ENCODE data around the gene RTL5. TPM values are rescaled to one million over a fixed set of nuclear protein-coding genes. Genes with fewer than 3 reads are reported as not detected.

Gene RTL5
- total and polyA plus RNA-seq, 2 experiments from 2014 or later, result 0.31 to 0.94 TPM

DNA sequence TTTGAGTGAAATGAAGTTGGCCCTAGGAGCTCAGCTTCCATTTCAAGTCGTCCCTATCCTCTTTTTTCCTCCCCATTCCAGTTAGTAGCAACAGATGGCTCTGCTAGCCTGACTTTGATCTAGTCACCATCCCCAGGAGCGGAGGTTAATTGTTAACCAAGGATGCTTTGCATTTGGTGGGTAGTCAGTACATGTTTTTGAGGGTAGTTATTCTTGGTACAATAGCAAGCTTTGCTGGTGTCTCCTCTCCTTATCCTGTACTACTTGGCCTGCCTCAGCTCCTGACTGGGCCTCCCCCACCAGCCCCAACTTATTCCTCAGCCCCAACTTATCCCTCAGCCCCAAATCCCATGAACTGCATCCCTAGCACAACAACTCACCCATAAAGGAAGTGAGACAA, 14.8 kb upstream of the RTL5 start:
- no peaks in the 10 kb centered on the region for H3F3A ChIP-seq (replicated peaks; ENCODE audit: low read depth)
- Mint-ChIP-seq H3K36me3 (ENCODE audit: low read depth) (peaks cover 6% of the 10 kb centered on the region), H3K9me3 (no peaks in the 10 kb centered on the region), H3K27ac (no peak overlapping the region), H3K4me3 (no peak overlapping the region), H3K4me1 (peaks cover 2% of the 10 kb centered on the region; the same call in 1 of the 3 replicates), H3K27me3 (ENCODE audit: insufficient read depth, low read depth, poor library complexity) (peaks cover 5% of the 10 kb centered on the region)
- no peaks in the 10 kb centered on the region for H4K20me1 ChIP-seq (replicated peaks; ENCODE audit: insufficient read depth)
- no peak overlapping the region for H2AFZ ChIP-seq
- H3K79me2 ChIP-seq (replicated peaks; ENCODE audit: insufficient read depth), result no peaks in the 10 kb centered on the region
- H3K27me3 ChIP-seq (ENCODE audit: insufficient read depth), result no peaks in the 10 kb centered on the region
- H3K27ac ChIP-seq (ENCODE audit: low read depth), result no peak overlapping the region
- H3K9me2 ChIP-seq (ENCODE audit: insufficient read depth), result no peaks in the 10 kb centered on the region
- H3K4me1 ChIP-seq (ENCODE audit: insufficient read depth), result no peaks in the 10 kb centered on the region
- ATAC-seq (no peak), DNase-seq (ENCODE audit: low spot score) (no peak)
- H3K36me3 ChIP-seq (ENCODE audit: insufficient read depth), result no peaks in the 10 kb centered on the region
- TF ChIP-seq ZNF331 (CRISPR knock-in tag; IDR thresholded peaks at IDR 0.05; ENCODE audit: low read depth) (no peak), POLR2AphosphoS5 (IDR thresholded peaks at IDR 0.05; ENCODE audit: low read depth) (no peak), JUNB (IDR thresholded peaks at IDR 0.05; ENCODE audit: unreplicated experiment) (no peak), STAT1 (IDR thresholded peaks at IDR 0.05; ENCODE audit: unreplicated experiment) (no peak), CREB1 (CRISPR knock-in tag; IDR thresholded peaks at IDR 0.05; ENCODE audit: low read depth) (no peak), ZNF114 (CRISPR knock-in tag; IDR thresholded peaks at IDR 0.05) (no peak), NANOG (IDR thresholded peaks at IDR 0.05; ENCODE audit: borderline replicate concordance) (no peak)
- TF ChIP-seq, protein P1, sequence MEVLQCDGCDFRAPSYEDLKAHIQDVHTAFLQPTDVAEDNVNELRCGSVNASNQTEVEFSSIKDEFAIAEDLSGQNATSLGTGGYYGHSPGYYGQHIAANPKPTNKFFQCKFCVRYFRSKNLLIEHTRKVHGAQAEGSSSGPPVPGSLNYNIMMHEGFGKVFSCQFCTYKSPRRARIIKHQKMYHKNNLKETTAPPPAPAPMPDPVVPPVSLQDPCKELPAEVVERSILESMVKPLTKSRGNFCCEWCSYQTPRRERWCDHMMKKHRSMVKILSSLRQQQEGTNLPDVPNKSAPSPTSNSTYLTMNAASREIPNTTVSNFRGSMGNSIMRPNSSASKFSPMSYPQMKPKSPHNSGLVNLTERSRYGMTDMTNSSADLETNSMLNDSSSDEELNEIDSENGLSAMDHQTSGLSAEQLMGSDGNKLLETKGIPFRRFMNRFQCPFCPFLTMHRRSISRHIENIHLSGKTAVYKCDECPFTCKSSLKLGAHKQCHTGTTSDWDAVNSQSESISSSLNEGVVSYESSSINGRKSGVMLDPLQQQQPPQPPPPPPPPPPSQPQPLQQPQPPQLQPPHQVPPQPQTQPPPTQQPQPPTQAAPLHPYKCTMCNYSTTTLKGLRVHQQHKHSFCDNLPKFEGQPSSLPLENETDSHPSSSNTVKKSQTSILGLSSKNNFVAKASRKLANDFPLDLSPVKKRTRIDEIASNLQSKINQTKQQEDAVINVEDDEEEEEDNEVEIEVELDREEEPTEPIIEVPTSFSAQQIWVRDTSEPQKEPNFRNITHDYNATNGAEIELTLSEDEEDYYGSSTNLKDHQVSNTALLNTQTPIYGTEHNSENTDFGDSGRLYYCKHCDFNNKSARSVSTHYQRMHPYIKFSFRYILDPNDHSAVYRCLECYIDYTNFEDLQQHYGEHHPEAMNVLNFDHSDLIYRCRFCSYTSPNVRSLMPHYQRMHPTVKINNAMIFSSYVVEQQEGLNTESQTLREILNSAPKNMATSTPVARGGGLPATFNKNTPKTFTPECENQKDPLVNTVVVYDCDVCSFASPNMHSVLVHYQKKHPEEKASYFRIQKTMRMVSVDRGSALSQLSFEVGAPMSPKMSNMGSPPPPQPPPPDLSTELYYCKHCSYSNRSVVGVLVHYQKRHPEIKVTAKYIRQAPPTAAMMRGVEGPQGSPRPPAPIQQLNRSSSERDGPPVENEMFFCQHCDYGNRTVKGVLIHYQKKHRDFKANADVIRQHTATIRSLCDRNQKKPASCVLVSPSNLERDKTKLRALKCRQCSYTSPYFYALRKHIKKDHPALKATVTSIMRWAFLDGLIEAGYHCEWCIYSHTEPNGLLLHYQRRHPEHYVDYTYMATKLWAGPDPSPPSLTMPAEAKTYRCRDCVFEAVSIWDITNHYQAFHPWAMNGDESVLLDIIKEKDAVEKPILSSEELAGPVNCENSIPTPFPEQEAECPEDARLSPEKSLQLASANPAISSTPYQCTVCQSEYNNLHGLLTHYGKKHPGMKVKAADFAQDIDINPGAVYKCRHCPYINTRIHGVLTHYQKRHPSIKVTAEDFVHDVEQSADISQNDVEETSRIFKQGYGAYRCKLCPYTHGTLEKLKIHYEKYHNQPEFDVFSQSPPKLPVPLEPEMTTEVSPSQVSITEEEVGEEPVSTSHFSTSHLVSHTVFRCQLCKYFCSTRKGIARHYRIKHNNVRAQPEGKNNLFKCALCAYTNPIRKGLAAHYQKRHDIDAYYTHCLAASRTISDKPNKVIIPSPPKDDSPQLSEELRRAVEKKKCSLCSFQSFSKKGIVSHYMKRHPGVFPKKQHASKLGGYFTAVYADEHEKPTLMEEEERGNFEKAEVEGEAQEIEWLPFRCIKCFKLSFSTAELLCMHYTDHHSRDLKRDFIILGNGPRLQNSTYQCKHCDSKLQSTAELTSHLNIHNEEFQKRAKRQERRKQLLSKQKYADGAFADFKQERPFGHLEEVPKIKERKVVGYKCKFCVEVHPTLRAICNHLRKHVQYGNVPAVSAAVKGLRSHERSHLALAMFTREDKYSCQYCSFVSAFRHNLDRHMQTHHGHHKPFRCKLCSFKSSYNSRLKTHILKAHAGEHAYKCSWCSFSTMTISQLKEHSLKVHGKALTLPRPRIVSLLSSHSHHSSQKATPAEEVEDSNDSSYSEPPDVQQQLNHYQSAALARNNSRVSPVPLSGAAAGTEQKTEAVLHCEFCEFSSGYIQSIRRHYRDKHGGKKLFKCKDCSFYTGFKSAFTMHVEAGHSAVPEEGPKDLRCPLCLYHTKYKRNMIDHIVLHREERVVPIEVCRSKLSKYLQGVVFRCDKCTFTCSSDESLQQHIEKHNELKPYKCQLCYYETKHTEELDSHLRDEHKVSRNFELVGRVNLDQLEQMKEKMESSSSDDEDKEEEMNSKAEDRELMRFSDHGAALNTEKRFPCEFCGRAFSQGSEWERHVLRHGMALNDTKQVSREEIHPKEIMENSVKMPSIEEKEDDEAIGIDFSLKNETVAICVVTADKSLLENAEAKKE (CRISPR knock-in tag; IDR thresholded peaks at IDR 0.05), result no peak
- no peak overlapping the region for H3K4me2 ChIP-seq
- no peak overlapping the region for H3K4me3 ChIP-seq

All from GM23338 (cell line).